Right cardiac atrium (tissue), 5 donors: ENCODE data around the gene ITGA1. TPM values are rescaled to one million over a fixed set of nuclear protein-coding genes. Genes with fewer than 3 reads are reported as not detected.

ENCODE experiments used
- ATAC-seq, 2 donors: fragments of 200-7000 bp; cut with Tn5 transposase; one replicate each; pipeline versions ENCODE4 v1.8.0 to v1.9.1; 2020; ENCODE audit warnings: moderate library complexity in 2 of 2, mild to moderate bottlenecking in 1 of 2
- DNase-seq, 3 donors: peaks; one replicate each; pipeline ENCODE4 v3.0.0-alpha.2; 2020
- H3K27ac ChIP-seq: one replicate; pipeline ENCODE4 v1.5.1; 2013; ENCODE audit warnings: mild to moderate bottlenecking, low read length, control low read depth, moderate library complexity
- H3K27me3 ChIP-seq: one replicate; pipeline ENCODE4 v1.6.1; 2013; ENCODE audit not compliant: control insufficient read depth, insufficient read depth
- H3K4me1 ChIP-seq: one replicate; pipeline ENCODE4 v1.6.1; 2013; ENCODE audit warnings: low read length; ENCODE audit not compliant: control insufficient read depth, insufficient read depth
- H3K4me3 ChIP-seq: one replicate; pipeline ENCODE4 v1.5.1; 2013; ENCODE audit warnings: low read length, control low read depth
- H3K9me3 ChIP-seq: one replicate; pipeline ENCODE4 v1.6.1; 2013; ENCODE audit warnings: low read length; ENCODE audit not compliant: control insufficient read depth
- WGBS: extraction: QIAGEN DNeasy Blood & Tissue Kit; methylation state at CpG from one replicate; pipeline ENCODE4 v1.1.7; 2013; 5-methylcytosine and 5-hydroxymethylcytosine counted together
- intact Hi-C, 4 donors: fragments of 100-400 bp; cut with DNase I; formaldehyde crosslinking; loops; one replicate each; pipeline versions ENCODE4 v1.11.0 to v1.14.0; 2022 to 2023
- polyA plus RNA-seq: library from polyadenylated mRNA; stranded (reverse); fragments of 200-250 nt; gene quantifications from one replicate; pipeline ENCODE4 v1.2.3, GENCODE V29; 2013
- total RNA-seq, 4 donors: library from RNA; stranded (reverse); fragmentation: NEBNext Ultra II Directional; extraction: Animal tissue kit (Norgen Biotek cat#: 25700); gene quantifications; one replicate each; pipeline ENCODE4 v1.2.1, GENCODE V29; 2021
- donor health status: healthy with polysubstance abuse.
- donor health status: DM: no; HTN: yes; CAD: no.
- donor health status: DM: no; HTN: no; CAD: no.
- donor health status: DM: no; HTN: yes; CAD: no; lungs with severe emphysema.
- donor health status: DM: yes; HTN: yes; CAD: no.

ITGA1 gene
- total and polyA plus RNA-seq, 5 donors = 6.6 to 42.4 (median 24.9) TPM

GRCh38 chr5:52896534-52897237 is 109.0 kb downstream of the ITGA1 start:
- no peak overlapping the region for H3K27ac ChIP-seq
- no peaks in the 10 kb centered on the region for H3K9me3 ChIP-seq
- 60% methylated on average over 2 of the region's 2 CpGs for WGBS
- H3K4me1 ChIP-seq = peaks cover 6% of the 10 kb centered on the region
- no peak overlapping the region for H3K4me3 ChIP-seq
- intact Hi-C loops = loop anchor here in 1 of 4 donors (10.0 kb wide), 1 partner anchor 102 kb away; no protein-coding TSS in a partner anchor
- DNase-seq (no peak), ATAC-seq (no peak)
- no peaks in the 10 kb centered on the region for H3K27me3 ChIP-seq

GRCh38 chr5:52897238-52897614 is 109.5 kb downstream of the ITGA1 start:
- ATAC-seq = no peak
- Histone ChIP-seq H3K27me3 (no peaks in the 10 kb centered on the region), H3K27ac (no peak overlapping the region), H3K4me3 (no peak overlapping the region), H3K9me3 (no peaks in the 10 kb centered on the region), H3K4me1 (peaks cover 6% of the 10 kb centered on the region)
- intact Hi-C loops = loop anchor here in 1 of 4 donors (10.0 kb wide), 1 partner anchor 102 kb away; no protein-coding TSS in a partner anchor
- no peak for DNase-seq

GRCh38 chr5:52898961-52899680 is 111.4 kb downstream of the ITGA1 start:
- DNase-seq (no peak), ATAC-seq (no peak)
- Histone ChIP-seq H3K27ac (no peak overlapping the region), H3K27me3 (no peaks in the 10 kb centered on the region), H3K9me3 (no peaks in the 10 kb centered on the region), H3K4me3 (no peak overlapping the region), H3K4me1 (peaks cover 6% of the 10 kb centered on the region)
- intact Hi-C loops = loop anchor here in 1 of 4 donors (10.0 kb wide), 1 partner anchor 104 kb away; no protein-coding TSS in a partner anchor
- WGBS = 69% methylated on average over 5 of the region's 5 CpGs

- Histone ChIP-seq H3K4me3 (no peak overlapping the region), H3K27ac (no peak overlapping the region), H3K27me3 (no peaks in the 10 kb centered on the region), H3K9me3 (no peaks in the 10 kb centered on the region), H3K4me1 (peaks cover 3% of the 10 kb centered on the region)
- 83% methylated on average over 2 of the region's 2 CpGs for WGBS
- ATAC-seq = no peak
- intact Hi-C loops = no loop called here
- no peak for DNase-seq
These were observed 115.4 kb downstream of the ITGA1 start for GRCh38 chr5:52903142-52903541.

- DNase-seq = no peak
- intact Hi-C loops = no loop called here
These were observed 118.6 kb downstream of the ITGA1 start for GRCh38 chr5:52906343-52906742.

GRCh38 chr5:52906845-52907244 is 119.1 kb downstream of the ITGA1 start:
- H3K27ac ChIP-seq = no peak overlapping the region
- 74% methylated on average over 4 of the region's 4 CpGs for WGBS

More at GRCh38 chr5:52906343-52906742, 118.6 kb downstream of the ITGA1 start:
- Histone ChIP-seq H3K27me3 (no peaks in the 10 kb centered on the region), H3K4me1 (peaks cover 3% of the 10 kb centered on the region), H3K9me3 (no peaks in the 10 kb centered on the region), H3K27ac (no peak overlapping the region), H3K4me3 (no peak overlapping the region)
- 96% methylated on average over 1 of the region's 1 CpG for WGBS
- no peak for ATAC-seq

GRCh38 chr5:52909192-52909591 is 121.5 kb downstream of the ITGA1 start:
- no peaks in the 10 kb centered on the region for H3K9me3 ChIP-seq
- peaks cover 3% of the 10 kb centered on the region for H3K4me1 ChIP-seq
- no peak overlapping the region for H3K27ac ChIP-seq
- ATAC-seq = peak; percentile 77 to 84
- DNase-seq = no peak
- no peaks in the 10 kb centered on the region for H3K27me3 ChIP-seq
- intact Hi-C loops = no loop called here
- H3K4me3 ChIP-seq = no peak overlapping the region
- WGBS = 7% methylated on average over 1 of the region's 1 CpG

More at GRCh38 chr5:52906845-52907244, 119.1 kb downstream of the ITGA1 start:
- no peak overlapping the region for H3K4me3 ChIP-seq
- intact Hi-C loops = no loop called here
- H3K4me1 ChIP-seq = peaks cover 3% of the 10 kb centered on the region
- no peak for DNase-seq
- no peak for ATAC-seq
- H3K9me3 ChIP-seq = no peaks in the 10 kb centered on the region
- H3K27me3 ChIP-seq = no peaks in the 10 kb centered on the region

- WGBS = 36% methylated on average over 8 of the region's 8 CpGs
- no peak for ATAC-seq
- H3K27ac ChIP-seq = peak overlapping the region; percentile 81
- H3K4me1 ChIP-seq = peaks cover 3% of the 10 kb centered on the region
- intact Hi-C loops = loop anchor here in 2 of 4 donors (10.0 kb wide), 1 partner anchor 215 kb away; no protein-coding TSS in a partner anchor
- H3K9me3 ChIP-seq = no peaks in the 10 kb centered on the region
- DNase-seq = no peak
- H3K27me3 ChIP-seq = no peaks in the 10 kb centered on the region
- H3K4me3 ChIP-seq = no peak overlapping the region
These were observed 122.4 kb downstream of the ITGA1 start for GRCh38 chr5:52910071-52910470.

- ATAC-seq = peak; percentile 92 to 94
- Histone ChIP-seq H3K27me3 (no peaks in the 10 kb centered on the region), H3K4me3 (peak overlapping the region; percentile 44), H3K4me1 (no peaks in the 10 kb centered on the region), H3K27ac (no peak overlapping the region), H3K9me3 (no peaks in the 10 kb centered on the region)
- peak in 2 of 3 donors; percentile 13 to 48 for DNase-seq
- intact Hi-C loops = loop anchor here (5.0 to 10.0 kb wide), 3 partner anchors 128 to 223 kb away; partner anchors contain the start of genes ITGA1 (in 3 of the 4) and PELO (in 3 of the 4)
- WGBS = 4% methylated on average over 4 of the region's 4 CpGs
These were observed 127.6 kb downstream of the ITGA1 start for GRCh38 chr5:52915176-52915875.

GRCh38 chr5:52920929-52921328 is 133.2 kb downstream of the ITGA1 start:
- intact Hi-C loops = no loop called here
- H3K27ac ChIP-seq = no peak overlapping the region
- H3K27me3 ChIP-seq = no peaks in the 10 kb centered on the region
- no peaks in the 10 kb centered on the region for H3K9me3 ChIP-seq
- H3K4me3 ChIP-seq = no peak overlapping the region
- ATAC-seq (no peak), DNase-seq (no peak)
- 91% methylated on average over 2 of the region's 2 CpGs for WGBS
- H3K4me1 ChIP-seq = no peaks in the 10 kb centered on the region

- H3K27ac ChIP-seq = no peak overlapping the region
- H3K9me3 ChIP-seq = no peaks in the 10 kb centered on the region
- H3K4me3 ChIP-seq = no peak overlapping the region
- H3K27me3 ChIP-seq = no peaks in the 10 kb centered on the region
- intact Hi-C loops = no loop called here
- ATAC-seq (no peak), DNase-seq (no peak)
- WGBS = 71% methylated on average over 2 of the region's 2 CpGs
- H3K4me1 ChIP-seq = no peaks in the 10 kb centered on the region
These were observed 134.7 kb downstream of the ITGA1 start for GRCh38 chr5:52922384-52922783.
